Mesenchymal stem cell (in vitro differentiated cells and primary cell): Measurements from ENCODE around the gene RSPH4A.

ENCODE experiments used
- DNase-seq: peaks from one replicate; pipeline ENCODE4 v3.0.0-alpha.2; 2013
- H2AFZ ChIP-seq: one replicate; pipeline ENCODE4 v1.6.1; 2013; ENCODE audit warnings: low read depth, mild to moderate bottlenecking, control low read depth, inconsistent platforms, low read length, moderate library complexity
- H2AK5ac ChIP-seq: 2 replicates; pipeline ENCODE4 v1.6.1; 2013; ENCODE audit warnings: low read length, moderate library complexity, mild to moderate bottlenecking, inconsistent platforms; ENCODE audit not compliant: severe bottlenecking
- H2BK120ac ChIP-seq: one replicate; pipeline ENCODE4 v1.6.1; 2013; ENCODE audit warnings: low read depth, mild to moderate bottlenecking, inconsistent platforms, low read length, moderate library complexity
- H2BK12ac ChIP-seq, 2 experiments: one replicate each; pipeline ENCODE4 v1.6.1; 2013; ENCODE audit warnings: inconsistent platforms in 2 of 2, low read length in 2 of 2, mild to moderate bottlenecking in 2 of 2, moderate library complexity in 2 of 2, control low read depth in 1 of 2
- H2BK15ac ChIP-seq: one replicate; pipeline ENCODE4 v1.6.1; 2013; ENCODE audit warnings: mild to moderate bottlenecking, low read depth, inconsistent platforms; ENCODE audit not compliant: poor library complexity, severe bottlenecking
- H2BK5ac ChIP-seq: 2 replicates; pipeline ENCODE4 v1.6.1; 2013; ENCODE audit warnings: low read depth, mild to moderate bottlenecking, low read length, control low read depth, inconsistent platforms; ENCODE audit not compliant: poor library complexity, severe bottlenecking
- H3K14ac ChIP-seq, 2 experiments: one replicate each; pipeline ENCODE4 v1.6.1; 2013; ENCODE audit warnings: inconsistent platforms in 2 of 2, low read length in 2 of 2, control low read depth in 1 of 2, mild to moderate bottlenecking in 1 of 2, moderate library complexity in 1 of 2
- H3K18ac ChIP-seq, 2 experiments: one replicate each; pipeline ENCODE4 v1.6.1; 2013; ENCODE audit warnings: inconsistent platforms in 2 of 2, low read length in 2 of 2, control low read depth in 1 of 2, low read depth in 1 of 2, mild to moderate bottlenecking in 1 of 2
- H3K23ac ChIP-seq, 2 experiments: one replicate each; pipeline ENCODE4 v1.6.1; 2013; ENCODE audit warnings: inconsistent platforms in 2 of 2, low read length in 2 of 2, mild to moderate bottlenecking in 2 of 2, moderate library complexity in 2 of 2, control low read depth in 1 of 2
- H3K27ac ChIP-seq: 2 replicates; pipeline ENCODE4 v1.5.1; 2013; ENCODE audit warnings: mild to moderate bottlenecking, moderate library complexity, low read length, control low read depth, inconsistent platforms; ENCODE audit not compliant: poor library complexity, severe bottlenecking
- H3K27me3 ChIP-seq, 2 experiments: 2 replicates each; pipeline versions ENCODE4 v1.6.1 to v1.7.0; 2013; ENCODE audit warnings: low read length in 2 of 2, mild to moderate bottlenecking in 2 of 2, moderate library complexity in 2 of 2, control low read depth in 1 of 2, inconsistent platforms in 1 of 2; ENCODE audit not compliant: control insufficient read depth in 1 of 2, insufficient read depth in 1 of 2
- H3K36me3 ChIP-seq, 2 experiments: 2 replicates each; pipeline versions ENCODE4 v1.6.1 to v1.7.0; 2013; ENCODE audit warnings: low read length in 2 of 2, control low read depth in 1 of 2, inconsistent platforms in 1 of 2, low read depth in 1 of 2, mild to moderate bottlenecking in 1 of 2; ENCODE audit not compliant: insufficient read depth in 2 of 2, control insufficient read depth in 1 of 2
- H3K4ac ChIP-seq, 2 experiments: one replicate each; pipeline ENCODE4 v1.6.1; 2013; ENCODE audit warnings: inconsistent platforms in 2 of 2, low read length in 2 of 2, mild to moderate bottlenecking in 2 of 2, moderate library complexity in 2 of 2, control low read depth in 1 of 2, low read depth in 1 of 2
- H3K4me1 ChIP-seq: 2 replicates; pipeline ENCODE4 v1.6.1; 2013; ENCODE audit warnings: low read depth, low read length, control low read depth; ENCODE audit not compliant: control insufficient read depth, insufficient read depth
- H3K4me2 ChIP-seq: 2 replicates; pipeline ENCODE4 v1.6.1; 2013; ENCODE audit warnings: low read length, mild to moderate bottlenecking, inconsistent platforms; ENCODE audit not compliant: poor library complexity, severe bottlenecking
- H3K4me3 ChIP-seq, 2 experiments: 2 replicates each; pipeline versions ENCODE4 v1.5.1 to v1.7.0; 2013; ENCODE audit warnings: low read length in 2 of 2, mild to moderate bottlenecking in 2 of 2, control low read depth in 1 of 2, low read depth in 1 of 2; ENCODE audit not compliant: insufficient read depth in 1 of 2
- H3K79me1 ChIP-seq: replicated peaks from 2 replicates; pipeline ENCODE4 v1.6.1; 2013; ENCODE audit warnings: mild to moderate bottlenecking, control low read depth, low read length, inconsistent platforms; ENCODE audit not compliant: poor library complexity, severe bottlenecking
- H3K9ac ChIP-seq: 2 replicates; pipeline ENCODE4 v1.7.0; 2013; ENCODE audit warnings: mild to moderate bottlenecking, low read length, moderate library complexity
- H3K9me3 ChIP-seq: 2 replicates; pipeline ENCODE4 v1.7.0; 2013; ENCODE audit warnings: mild to moderate bottlenecking, low read length; ENCODE audit not compliant: control insufficient read depth
- H4K8ac ChIP-seq: one replicate; pipeline ENCODE4 v1.6.1; 2013; ENCODE audit warnings: inconsistent platforms, mild to moderate bottlenecking, low read length, moderate library complexity
- H4K91ac ChIP-seq: one replicate; pipeline ENCODE4 v1.6.1; 2013; ENCODE audit warnings: mild to moderate bottlenecking, low read length, inconsistent platforms
- WGBS: methylation state at CpG from one replicate; pipeline ENCODE4 v1.1.7; 2013; ENCODE audit warnings: mixed read lengths; 5-methylcytosine and 5-hydroxymethylcytosine counted together

RSPH4A gene

GRCh38 chr6:116631379-116631990 lies 15.2 kb downstream of the RSPH4A start:
- Histone ChIP-seq H3K23ac (no peak overlapping the region), H3K9me3 (no peaks in the 10 kb centered on the region), H3K27me3 (no peaks in the 10 kb centered on the region), H2BK15ac (no peak overlapping the region), H3K4me2 (no peak overlapping the region), H2AFZ (no peak overlapping the region), H3K4ac (no peak overlapping the region), H3K18ac (no peak overlapping the region), H3K27ac (no peak overlapping the region), H3K4me3 (no peak overlapping the region), H2BK12ac (no peak overlapping the region), H4K8ac (no peak overlapping the region), H3K36me3 (peaks cover 5 to 49% of the 10 kb centered on the region in 2 experiments), H3K4me1 (no peaks in the 10 kb centered on the region), H2BK120ac (no peak overlapping the region), H3K9ac (no peak overlapping the region), H4K91ac (no peak overlapping the region), H3K14ac (no peak overlapping the region), H2AK5ac (no peak overlapping the region), H2BK5ac (no peak overlapping the region), H3K79me1 (peaks cover 1% of the 10 kb centered on the region)
- no peak for DNase-seq
- WGBS: over 99% methylated on average over 5 of the region's 5 CpGs

- no peak overlapping the region for H2BK120ac ChIP-seq
- no peak overlapping the region for H3K23ac ChIP-seq
- H4K8ac ChIP-seq: no peak overlapping the region
- H2BK15ac ChIP-seq: no peak overlapping the region
- no peak overlapping the region for H3K4ac ChIP-seq
- peaks cover 1% of the 10 kb centered on the region for H3K79me1 ChIP-seq
- H3K9ac ChIP-seq: no peak overlapping the region
- no peak overlapping the region for H2AFZ ChIP-seq
- peaks cover 7 to 49% of the 10 kb centered on the region in 2 experiments for H3K36me3 ChIP-seq
- no peaks in the 10 kb centered on the region for H3K4me1 ChIP-seq
- H2AK5ac ChIP-seq: no peak overlapping the region
- no peak overlapping the region for H3K14ac ChIP-seq
- no peak for DNase-seq
- H3K4me2 ChIP-seq: no peak overlapping the region
- no peak overlapping the region for H2BK12ac ChIP-seq
- no peak overlapping the region for H4K91ac ChIP-seq
- H3K18ac ChIP-seq: no peak overlapping the region
- H3K4me3 ChIP-seq: no peak overlapping the region
- H3K27me3 ChIP-seq: no peaks in the 10 kb centered on the region
- H2BK5ac ChIP-seq: no peak overlapping the region
- WGBS: 87% methylated on average over 2 of the region's 2 CpGs
- no peak overlapping the region for H3K27ac ChIP-seq
- H3K9me3 ChIP-seq: no peaks in the 10 kb centered on the region
Observed at GRCh38 chr6:116633685-116634084, 17.4 kb downstream of the RSPH4A start.

- Histone ChIP-seq H3K79me1 (peaks cover 1% of the 10 kb centered on the region), H3K36me3 (peaks cover 0 to 34% of the 10 kb centered on the region in 2 experiments), H3K27ac (no peak overlapping the region), H3K9ac (peak overlapping the region; percentile 2), H3K23ac (no peak overlapping the region), H3K4me1 (peaks cover 1% of the 10 kb centered on the region), H3K4me3 (no peak overlapping the region), H3K4me2 (no peak overlapping the region), H2AFZ (no peak overlapping the region), H3K9me3 (no peaks in the 10 kb centered on the region), H2BK5ac (no peak overlapping the region), H3K27me3 (no peaks in the 10 kb centered on the region), H4K8ac (no peak overlapping the region), H2BK12ac (no peak overlapping the region), H3K18ac (no peak overlapping the region), H3K14ac (no peak overlapping the region), H2AK5ac (no peak overlapping the region), H2BK120ac (no peak overlapping the region), H2BK15ac (no peak overlapping the region), H3K4ac (no peak overlapping the region), H4K91ac (no peak overlapping the region)
- DNase-seq: peak; percentile 38
- 6% methylated on average over 4 of the region's 5 CpGs for WGBS
Observed at GRCh38 chr6:116648156-116648555, 31.9 kb downstream of the RSPH4A start.

- H3K36me3 ChIP-seq: peaks cover 0 to 37% of the 10 kb centered on the region in 2 experiments
- H3K23ac ChIP-seq: no peak overlapping the region
- no peak for DNase-seq
- H3K18ac ChIP-seq: no peak overlapping the region
- peaks cover 1% of the 10 kb centered on the region for H3K79me1 ChIP-seq
- no peak overlapping the region for H3K9ac ChIP-seq
- no peak overlapping the region for H3K4ac ChIP-seq
- no peaks in the 10 kb centered on the region for H3K9me3 ChIP-seq
- H2AFZ ChIP-seq: no peak overlapping the region
- H2BK120ac ChIP-seq: no peak overlapping the region
- no peak overlapping the region for H3K14ac ChIP-seq
- no peak overlapping the region for H4K91ac ChIP-seq
- H3K27me3 ChIP-seq: no peaks in the 10 kb centered on the region
- H3K4me3 ChIP-seq: no peak overlapping the region
- no peak overlapping the region for H4K8ac ChIP-seq
- no peak overlapping the region for H2BK12ac ChIP-seq
- H2BK5ac ChIP-seq: no peak overlapping the region
- H3K4me2 ChIP-seq: no peak overlapping the region
- peaks cover 1% of the 10 kb centered on the region for H3K4me1 ChIP-seq
- H2AK5ac ChIP-seq: no peak overlapping the region
- WGBS: no CpG with 5 or more reads among the region's 3 CpGs
- H3K27ac ChIP-seq: no peak overlapping the region
- no peak overlapping the region for H2BK15ac ChIP-seq
Observed at GRCh38 chr6:116649129-116649528, 32.9 kb downstream of the RSPH4A start.
